Gastrocnemius medialis (tissue), 4 donors: Measurements from ENCODE around the gene METTL17. TPM values are rescaled to one million over a fixed set of nuclear protein-coding genes. Genes with fewer than 3 reads are reported as not detected.
"Not testable (repeated sequence)": the region's sequence is repeated elsewhere in the genome, so short reads cannot be mapped to it uniquely, and the experiment has no call there.

ENCODE experiments used
- ATAC-seq, 2 donors: fragments of 150-250 bp; one replicate each; pipeline ENCODE4 v1.9.1; 2016
- DNase-seq, 2 donors: peaks; one replicate each; pipeline ENCODE4 v3.0.0-alpha.2; 2019
- H3K27ac ChIP-seq, 4 donors: fragments of 200-600 bp; sonication (generic); 1 replicate in 1 of 4; 2 replicates in 3 of 4; pipeline ENCODE4 v1.5.1; 2016 to 2018; ENCODE audit warnings: mild to moderate bottlenecking in 2 of 4, moderate library complexity in 1 of 4
- H3K27me3 ChIP-seq, 3 donors: fragments of 200-600 bp; sonication (generic) in 2 of 3; 1 replicate in 1 of 3; 2 replicates in 2 of 3; pipeline versions ENCODE4 v1.5.1 to v1.6.0; 2016 to 2019; ENCODE audit warnings: mild to moderate bottlenecking in 1 of 3, moderate library complexity in 1 of 3
- H3K36me3 ChIP-seq, 2 donors: fragments of 200-600 bp; sonication (generic) in 1 of 2; one replicate each; pipeline ENCODE4 v1.5.1; 2017 to 2018
- H3K4me1 ChIP-seq, 2 donors: fragments of 200-600 bp; sonication (generic) in 1 of 2; one replicate each; pipeline ENCODE4 v1.5.1; 2016 to 2017; ENCODE audit warnings: mild to moderate bottlenecking in 2 of 2
- H3K4me3 ChIP-seq, 4 donors: fragments of 200-600 bp; sonication (generic) in 3 of 4; 1 replicate in 1 of 4; 2 replicates in 3 of 4; pipeline ENCODE4 v1.5.1; 2016 to 2019; ENCODE audit warnings: mild to moderate bottlenecking in 2 of 4
- H3K9me3 ChIP-seq, 3 donors: fragments of 200-600 bp; sonication (generic) in 2 of 3; 1 replicate in 1 of 3; 2 replicates in 2 of 3; pipeline ENCODE4 v1.5.1; 2016 to 2019
- CTCF ChIP-seq, 5 experiments: fragments of 450-650 bp in 3 of 5; fragments of 200-600 bp in 2 of 5; sonication (generic) in 2 of 5; IDR thresholded peaks in 4 of 5; conservative IDR thresholded peaks in 1 of 5; 1 replicate in 4 of 5; 2 replicates in 1 of 5; pipeline ENCODE4 v1.5.1; 2016 to 2019; ENCODE audit warnings: antibody characterized with exemption in 5 of 5, mild to moderate bottlenecking in 3 of 5, moderate library complexity in 3 of 5
- POLR2A ChIP-seq, 2 donors: fragments of 450-650 bp; IDR thresholded peaks; one replicate each; pipeline ENCODE4 v1.6.1; 2017; ENCODE audit warnings: antibody characterized with exemption in 2 of 2, mild to moderate bottlenecking in 2 of 2, moderate library complexity in 2 of 2
- in situ Hi-C, 4 donors: fragments of 200-750 bp; cut with MboI; loops; one replicate each; pipeline versions ENCODE4 v1.15.0 to v1.8.0; 2017; ENCODE audit warnings: low sequenced_read_pairs in 4 of 4
- intact Hi-C: fragments of 100-400 bp; cut with DNase I; formaldehyde crosslinking; loops from one replicate; pipeline ENCODE4 v1.15.1; 2023; ENCODE audit warnings: low total_unique reads
- total RNA-seq, 4 donors: library from RNA; depleted of rRNA; stranded (reverse); fragments of >200 nt; gene quantifications; one replicate each; pipeline versions ENCODE4 v1.1.0 to v1.2.3, GENCODE V29; 2016

METTL17 gene
- total RNA-seq, 4 donors from 2014 or later = 33.9 to 69.5 (median 50.8) TPM

- ATAC-seq (no peak), DNase-seq (no peak)
- no peak overlapping the region for H3K4me3 ChIP-seq
- H3K27me3 ChIP-seq = no peaks in the 10 kb centered on the region
- H3K36me3 ChIP-seq = no peaks in the 10 kb centered on the region
- H3K9me3 ChIP-seq = no peaks in the 10 kb centered on the region
- H3K27ac ChIP-seq = no peak overlapping the region
- intact Hi-C loops = loop anchor here (10.0 kb wide), 1 partner anchor 648 kb away; the partner anchor contains the start of gene CCNB1IP1
- TF ChIP-seq CTCF (IDR thresholded peaks at IDR 0.05 in 4 of 5, conservative IDR thresholded peaks at IDR 0.05 in 1 of 5) (no peak), POLR2A (IDR thresholded peaks at IDR 0.05) (no peak)
- H3K4me1 ChIP-seq = no peaks in the 10 kb centered on the region
- in situ Hi-C loops = loop anchor here in 2 of 4 donors (25.0 kb wide), 1 partner anchor 646 kb away; the partner anchor contains the start of genes CCNB1IP1 (in 2 of the 2) and PARP2 (in 2 of the 2)
These were observed 7.0 kb upstream of the METTL17 start for GRCh38 chr14:20982646-20983369.

- in situ Hi-C loops = loop anchor here in 2 of 4 donors (25.0 kb wide), 1 partner anchor 648 kb away; the partner anchor contains the start of genes CCNB1IP1 (in 2 of the 2) and PARP2 (in 2 of the 2)
- H3K4me1 ChIP-seq, H3K36me3 ChIP-seq, H3K27ac ChIP-seq, ATAC-seq, DNase-seq, H3K27me3 ChIP-seq, H3K4me3 ChIP-seq, H3K9me3 ChIP-seq: not testable (repeated sequence)
- intact Hi-C loops = loop anchor here (10.0 kb wide), 1 partner anchor 651 kb away; the partner anchor contains the start of gene CCNB1IP1
These were observed 4.1 kb upstream of the METTL17 start for GRCh38 chr14:20985650-20986049.

- DNase-seq (no peak), ATAC-seq (peak; percentile 18 to 48)
- Histone ChIP-seq H3K27me3 (no peaks in the 10 kb centered on the region), H3K36me3 (peaks cover 0 to under 1% of the 10 kb centered on the region in 2 donors), H3K27ac (peak overlapping the region in 1 of 4 donors; percentile 19), H3K4me3 (no peak overlapping the region), H3K9me3 (no peaks in the 10 kb centered on the region), H3K4me1 (peaks cover 16 to 19% of the 10 kb centered on the region in 2 donors)
- in situ Hi-C loops (loop anchor here in 2 of 4 donors (25.0 kb wide), 1 partner anchor 650 kb away; the partner anchor contains the start of genes CCNB1IP1 (in 2 of the 2) and PARP2 (in 2 of the 2)), intact Hi-C loops (loop anchor here (10.0 kb wide), 1 partner anchor 652 kb away; the partner anchor contains the start of gene CCNB1IP1)
- no peak for TF ChIP-seq CTCF (IDR thresholded peaks at IDR 0.05 in 4 of 5, conservative IDR thresholded peaks at IDR 0.05 in 1 of 5)
- TF ChIP-seq POLR2A (IDR thresholded peaks at IDR 0.05) = no peak
These were observed 3.0 kb upstream of the METTL17 start for GRCh38 chr14:20986811-20987210.

GRCh38 chr14:20988717-20989470, 886 bp upstream of the METTL17 start:
- in situ Hi-C loops (loop anchor here in 2 of 4 donors (25.0 kb wide), 1 partner anchor 652 kb away; the partner anchor contains the start of genes CCNB1IP1 (in 2 of the 2) and PARP2 (in 2 of the 2)), intact Hi-C loops (loop anchor here (10.0 kb wide), 1 partner anchor 654 kb away; the partner anchor contains the start of gene CCNB1IP1)
- Histone ChIP-seq H3K27ac (peak overlapping the region; percentile 73 to 89 (median 81)), H3K4me1 (peaks cover 17 to 20% of the 10 kb centered on the region in 2 donors), H3K27me3 (no peaks in the 10 kb centered on the region), H3K4me3 (peak overlapping the region; percentile 72 to 99 (median 97)), H3K36me3 (peaks cover 5 to 21% of the 10 kb centered on the region in 2 donors), H3K9me3 (no peaks in the 10 kb centered on the region)
- no peak for TF ChIP-seq CTCF (IDR thresholded peaks at IDR 0.05 in 4 of 5, conservative IDR thresholded peaks at IDR 0.05 in 1 of 5)
- TF ChIP-seq POLR2A (IDR thresholded peaks at IDR 0.05) = no peak
- no peak for ATAC-seq
- DNase-seq = no peak
